ENCODE data around the gene HACL1.
"Not testable (repeated sequence)": the region's sequence is repeated elsewhere in the genome, so short reads cannot be mapped to it uniquely, and the experiment has no call there.

The HACL1 gene

DNA sequence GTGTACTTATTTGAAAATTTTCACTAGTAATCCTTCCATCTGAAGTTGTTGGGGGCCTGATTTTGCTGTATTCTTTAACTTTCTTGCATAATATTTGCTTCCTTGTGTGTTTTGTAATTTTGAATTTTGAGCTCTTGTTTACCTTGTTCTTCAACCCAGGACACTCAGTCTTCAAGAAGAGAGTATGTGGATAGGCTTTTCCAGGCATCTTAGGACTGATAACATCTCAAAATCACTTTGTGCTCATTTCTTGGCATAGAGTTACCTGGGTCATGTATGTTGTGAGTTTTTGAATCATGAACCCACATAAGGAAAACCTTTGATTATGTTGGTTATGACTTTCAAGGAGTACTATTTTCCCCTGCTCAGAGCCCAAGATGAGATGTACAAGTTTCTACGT lies 13.6 kb upstream of the HACL1 start:
- no peak for DNase-seq (ENCODE audit: low spot score)
- TF ChIP-seq, protein P1, sequence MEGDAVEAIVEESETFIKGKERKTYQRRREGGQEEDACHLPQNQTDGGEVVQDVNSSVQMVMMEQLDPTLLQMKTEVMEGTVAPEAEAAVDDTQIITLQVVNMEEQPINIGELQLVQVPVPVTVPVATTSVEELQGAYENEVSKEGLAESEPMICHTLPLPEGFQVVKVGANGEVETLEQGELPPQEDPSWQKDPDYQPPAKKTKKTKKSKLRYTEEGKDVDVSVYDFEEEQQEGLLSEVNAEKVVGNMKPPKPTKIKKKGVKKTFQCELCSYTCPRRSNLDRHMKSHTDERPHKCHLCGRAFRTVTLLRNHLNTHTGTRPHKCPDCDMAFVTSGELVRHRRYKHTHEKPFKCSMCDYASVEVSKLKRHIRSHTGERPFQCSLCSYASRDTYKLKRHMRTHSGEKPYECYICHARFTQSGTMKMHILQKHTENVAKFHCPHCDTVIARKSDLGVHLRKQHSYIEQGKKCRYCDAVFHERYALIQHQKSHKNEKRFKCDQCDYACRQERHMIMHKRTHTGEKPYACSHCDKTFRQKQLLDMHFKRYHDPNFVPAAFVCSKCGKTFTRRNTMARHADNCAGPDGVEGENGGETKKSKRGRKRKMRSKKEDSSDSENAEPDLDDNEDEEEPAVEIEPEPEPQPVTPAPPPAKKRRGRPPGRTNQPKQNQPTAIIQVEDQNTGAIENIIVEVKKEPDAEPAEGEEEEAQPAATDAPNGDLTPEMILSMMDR (conservative IDR thresholded peaks at IDR 0.05; ENCODE audit: low read depth), result no peak
- CTCF ChIA-PET, result no interaction called here
- no peak overlapping the region for H3K27ac ChIP-seq
- POLR2A ChIA-PET (ENCODE audit: low non-redundant PET), result interaction anchor here (0.7 kb wide), 1 partner anchor 80 kb away, joined by 4 read pairs; no protein-coding TSS in a partner anchor

DNA sequence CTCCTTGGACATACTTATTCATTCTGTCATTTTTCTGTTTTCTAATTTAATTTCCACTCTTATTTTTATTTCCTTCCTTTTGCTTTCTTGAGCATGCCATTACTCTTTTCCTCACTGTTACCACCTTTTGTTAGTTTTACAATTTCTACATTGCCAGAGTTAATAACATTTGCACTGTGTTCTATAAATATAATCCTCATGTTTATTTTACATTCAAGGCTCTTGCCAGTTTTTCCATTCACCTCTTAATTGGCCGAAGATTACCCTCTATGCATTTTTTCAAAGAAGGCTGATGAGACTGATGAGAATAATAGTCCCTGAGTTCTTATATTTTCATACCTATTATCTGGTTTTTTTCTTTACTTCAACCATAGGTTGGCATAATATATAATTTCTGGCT lies 10.6 kb upstream of the HACL1 start:
- POLR2A ChIA-PET (ENCODE audit: low non-redundant PET), result no interaction called here
- CTCF ChIA-PET, result no interaction called here

GRCh38 chr3:15611018-15611417 lies 9.6 kb upstream of the HACL1 start:
- TF ChIP-seq, protein P1 (conservative IDR thresholded peaks at IDR 0.05; ENCODE audit: low read depth), result no peak
- POLR2A ChIA-PET (ENCODE audit: low non-redundant PET), result no interaction called here
- no peak overlapping the region for H3K27ac ChIP-seq
- CTCF ChIA-PET, result interaction anchor here (0.6 kb wide), 1 partner anchor 650 kb away, joined by 4 read pairs; no protein-coding TSS in a partner anchor
- DNase-seq (ENCODE audit: low spot score), result no peak

More for the DNA sequence above, 10.6 kb upstream of the HACL1 start:
- TF ChIP-seq, protein P1 (conservative IDR thresholded peaks at IDR 0.05; ENCODE audit: low read depth), result no peak
- H3K27ac ChIP-seq, result no peak overlapping the region
- no peak for DNase-seq (ENCODE audit: low spot score)

DNA sequence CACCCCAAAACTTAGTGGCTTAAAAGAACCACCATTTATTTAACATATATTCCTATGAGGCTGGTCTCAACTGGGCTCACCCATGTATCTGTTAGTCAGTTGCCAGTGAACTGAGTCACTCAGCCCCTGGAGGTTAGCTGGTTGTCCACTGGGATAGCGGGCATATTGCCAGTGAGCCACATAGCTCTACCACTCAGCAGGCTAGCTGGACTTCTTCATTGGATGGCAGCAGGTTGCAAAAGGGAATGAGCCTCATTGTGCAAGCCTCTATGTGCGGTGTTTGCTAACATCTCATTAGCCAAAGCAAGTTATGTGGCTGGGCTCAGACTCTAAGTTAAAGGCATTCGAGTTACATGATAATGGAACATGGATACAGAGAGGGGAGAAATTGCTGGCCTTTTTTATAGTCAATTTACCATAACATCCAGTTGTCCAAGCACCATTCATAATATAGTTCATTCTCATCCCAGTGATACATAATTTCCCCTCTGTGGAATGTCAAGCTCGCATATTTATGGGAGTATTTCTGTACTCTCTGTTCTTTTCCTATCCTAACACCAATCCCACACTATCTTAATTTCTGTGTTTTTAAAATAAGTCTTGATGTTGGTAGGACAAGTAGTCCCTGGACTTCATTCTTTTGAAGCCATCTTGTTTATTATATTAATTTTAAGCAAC lies 8.9 kb upstream of the HACL1 start:
- CTCF ChIA-PET, result interaction anchor here (0.6 kb wide), 1 partner anchor 54 kb away, joined by 3 read pairs; no protein-coding TSS in a partner anchor
- POLR2A ChIA-PET (ENCODE audit: low non-redundant PET), result no interaction called here
- TF ChIP-seq, protein P1 (conservative IDR thresholded peaks at IDR 0.05; ENCODE audit: low read depth), result no peak
- peak; percentile 71 for DNase-seq (ENCODE audit: low spot score)
- H3K27ac ChIP-seq, result no peak overlapping the region

GRCh38 chr3:15606434-15606891 lies 5.1 kb upstream of the HACL1 start:
- H3K27ac ChIP-seq, result no peak overlapping the region
- POLR2A ChIA-PET (ENCODE audit: low non-redundant PET), result no interaction called here

GRCh38 chr3:15604584-15604983 lies 3.2 kb upstream of the HACL1 start:
- CTCF ChIA-PET; POLR2A ChIA-PET (ENCODE audit: low non-redundant PET); H3K27ac ChIP-seq; DNase-seq (ENCODE audit: low spot score): not testable (repeated sequence)

More at GRCh38 chr3:15606434-15606891, 5.1 kb upstream of the HACL1 start:
- CTCF ChIA-PET, result interaction anchor here (0.6 kb wide), 1 partner anchor 17 kb away, joined by 4 read pairs; no protein-coding TSS in a partner anchor
- TF ChIP-seq, protein P1 (conservative IDR thresholded peaks at IDR 0.05; ENCODE audit: low read depth), result no peak
- DNase-seq (ENCODE audit: low spot score), result no peak

DNA sequence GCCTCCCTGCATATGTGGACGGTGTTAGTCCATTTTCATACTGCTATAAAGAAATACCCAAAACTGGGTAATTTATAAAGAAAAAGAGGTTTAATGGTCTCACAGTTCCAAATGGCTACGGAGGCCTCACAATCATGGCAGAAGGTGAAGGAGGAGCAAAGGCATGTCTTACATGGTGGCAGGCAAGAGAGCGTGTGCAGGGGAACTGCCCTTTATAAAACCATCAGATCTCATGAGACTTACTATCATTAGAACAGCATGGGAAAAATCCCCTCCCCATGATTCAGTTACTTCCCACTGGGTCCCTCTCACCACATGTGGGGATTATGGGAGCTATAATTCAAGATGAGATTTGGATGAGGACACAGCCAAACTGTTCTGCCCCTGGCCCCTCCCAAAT lies 1.4 kb upstream of the HACL1 start:
- POLR2A ChIA-PET (ENCODE audit: low non-redundant PET); CTCF ChIA-PET; H3K27ac ChIP-seq: not testable (repeated sequence)

More for the DNA sequence above, 1.4 kb upstream of the HACL1 start:
- DNase-seq (ENCODE audit: low spot score), result not testable (repeated sequence)

Measured in RWPE1 (cell line).